ENCODE results near the gene SLC29A1. TPM values are rescaled to one million over a fixed set of nuclear protein-coding genes. Genes with fewer than 3 reads are reported as not detected.
A peak's percentile ranks its signal among the peaks of the same experiment; 100 is the strongest.

Gene SLC29A1
- total RNA-seq, 1 donor from 2014 or later = 55.0 TPM

- Mint-ChIP-seq H3K4me1 (peaks cover 74% of the 10 kb centered on the region), H3K27ac (ENCODE audit: unreplicated experiment) (no peak overlapping the region), H3K36me3 (ENCODE audit: low read depth) (peaks cover 48% of the 10 kb centered on the region), H3K27me3 (ENCODE audit: low read depth) (peaks cover 30% of the 10 kb centered on the region), H3K9me3 (no peaks in the 10 kb centered on the region), H3K4me3 (peak overlapping the region; percentile 93)
- DNase-seq (ENCODE audit: low read depth, low spot score) = no peak
- TF ChIP-seq CTCF (conservative IDR thresholded peaks at IDR 0.05) = no peak
Observed at GRCh38 chr6:44254191-44255104, 31.1 kb downstream of the SLC29A1 start.

GRCh38 chr6:44255105-44255808 is 31.9 kb downstream of the SLC29A1 start:
- Mint-ChIP-seq H3K9me3 (no peaks in the 10 kb centered on the region), H3K27me3 (ENCODE audit: low read depth) (peaks cover 30% of the 10 kb centered on the region), H3K27ac (ENCODE audit: unreplicated experiment) (peak overlapping the region; percentile 70), H3K36me3 (ENCODE audit: low read depth) (peaks cover 40% of the 10 kb centered on the region), H3K4me3 (peak overlapping the region; percentile 93), H3K4me1 (peaks cover 67% of the 10 kb centered on the region)
- DNase-seq (ENCODE audit: low read depth, low spot score) = no peak
- TF ChIP-seq CTCF (conservative IDR thresholded peaks at IDR 0.05) = no peak

GRCh38 chr6:44255871-44256774 is 32.7 kb downstream of the SLC29A1 start:
- Mint-ChIP-seq H3K36me3 (ENCODE audit: low read depth) (peaks cover 36% of the 10 kb centered on the region), H3K27me3 (ENCODE audit: low read depth) (peaks cover 30% of the 10 kb centered on the region)
- DNase-seq (ENCODE audit: low read depth, low spot score) = no peak

GRCh38 chr6:44256775-44257024 is 33.3 kb downstream of the SLC29A1 start:
- Mint-ChIP-seq H3K4me3 (peak overlapping the region; percentile 93), H3K27me3 (ENCODE audit: low read depth) (peaks cover 30% of the 10 kb centered on the region), H3K4me1 (peaks cover 55% of the 10 kb centered on the region), H3K27ac (ENCODE audit: unreplicated experiment) (peak overlapping the region; percentile 95), H3K9me3 (no peaks in the 10 kb centered on the region), H3K36me3 (ENCODE audit: low read depth) (peaks cover 31% of the 10 kb centered on the region)
- TF ChIP-seq CTCF (conservative IDR thresholded peaks at IDR 0.05) = no peak
- no peak for DNase-seq (ENCODE audit: low read depth, low spot score)

More at GRCh38 chr6:44255871-44256774, 32.7 kb downstream of the SLC29A1 start:
- Mint-ChIP-seq H3K27ac (ENCODE audit: unreplicated experiment) (peak overlapping the region; percentile 95), H3K9me3 (no peaks in the 10 kb centered on the region), H3K4me1 (peaks cover 60% of the 10 kb centered on the region), H3K4me3 (peak overlapping the region; percentile 93)
- TF ChIP-seq CTCF (conservative IDR thresholded peaks at IDR 0.05) = no peak
